NCI-H2029 (cell line): ENCODE measurements around the gene NOXA1.
"Not testable (repeated sequence)": the region's sequence is repeated elsewhere in the genome, so short reads cannot be mapped to it uniquely, and the experiment has no call there.

Experiments
- DNase-seq: peaks from one replicate; lab custom pipeline; 2025; lab: John Stamatoyannopoulos, UW

Gene NOXA1, protein sequence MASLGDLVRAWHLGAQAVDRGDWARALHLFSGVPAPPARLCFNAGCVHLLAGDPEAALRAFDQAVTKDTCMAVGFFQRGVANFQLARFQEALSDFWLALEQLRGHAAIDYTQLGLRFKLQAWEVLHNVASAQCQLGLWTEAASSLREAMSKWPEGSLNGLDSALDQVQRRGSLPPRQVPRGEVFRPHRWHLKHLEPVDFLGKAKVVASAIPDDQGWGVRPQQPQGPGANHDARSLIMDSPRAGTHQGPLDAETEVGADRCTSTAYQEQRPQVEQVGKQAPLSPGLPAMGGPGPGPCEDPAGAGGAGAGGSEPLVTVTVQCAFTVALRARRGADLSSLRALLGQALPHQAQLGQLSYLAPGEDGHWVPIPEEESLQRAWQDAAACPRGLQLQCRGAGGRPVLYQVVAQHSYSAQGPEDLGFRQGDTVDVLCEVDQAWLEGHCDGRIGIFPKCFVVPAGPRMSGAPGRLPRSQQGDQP

DNA sequence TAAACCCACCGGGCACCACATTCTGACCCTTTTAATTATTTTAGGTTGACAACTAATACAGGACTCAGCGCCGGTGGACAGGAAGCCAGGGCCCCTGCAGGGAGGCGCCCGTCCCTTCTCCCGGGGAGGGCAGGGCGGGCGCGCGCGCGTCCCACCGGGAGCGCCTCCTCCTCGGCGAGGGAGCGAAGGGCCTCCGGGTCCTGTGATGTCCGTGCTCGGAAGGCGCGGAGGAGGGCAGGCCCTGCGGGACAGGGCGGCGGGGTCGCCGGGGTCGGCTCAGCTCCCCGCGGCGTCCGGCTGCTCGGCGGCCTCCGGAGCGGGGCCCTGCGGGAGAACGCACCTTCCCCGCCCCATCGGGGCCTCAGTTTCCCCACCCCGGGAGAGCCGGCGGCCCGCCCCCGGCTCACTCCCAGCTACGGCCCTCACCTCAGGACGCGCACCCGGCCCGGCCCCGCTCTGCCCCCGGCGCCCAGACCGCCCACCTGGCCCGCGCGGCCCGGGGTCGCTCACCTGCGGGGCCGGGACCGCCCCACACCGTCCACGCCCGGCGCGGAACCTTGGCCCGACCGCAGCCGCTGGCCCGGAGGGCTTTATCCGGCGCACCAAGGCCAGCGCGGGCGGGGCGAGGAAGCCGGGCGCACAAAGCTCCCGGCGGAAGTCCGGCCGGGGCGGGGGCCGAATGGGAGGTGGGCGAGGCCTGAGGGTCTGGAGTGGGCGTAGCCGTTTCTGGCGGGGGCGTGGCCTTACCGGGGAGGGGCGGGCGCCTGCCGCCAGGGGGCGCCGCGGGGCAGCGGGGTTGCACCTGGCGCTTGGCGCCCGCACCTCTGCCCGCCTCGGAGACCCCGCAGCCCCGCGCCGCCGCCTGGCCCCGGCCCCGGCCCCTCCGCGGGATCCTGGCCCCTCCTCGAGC is at the start of gene NOXA1, which contains the start of gene EXD3:
Gene NOXA1, plus strand, starts transcription at position 790 of the 910 bp plus-strand sequence. CDS start 137 bp downstream, outside the sequence.
Gene EXD3, minus strand, starts transcription at position 559 of the 910 bp plus-strand sequence. CDS start 27,805 bp downstream, outside the sequence.
- DNase-seq = peak; percentile 93

DNA sequence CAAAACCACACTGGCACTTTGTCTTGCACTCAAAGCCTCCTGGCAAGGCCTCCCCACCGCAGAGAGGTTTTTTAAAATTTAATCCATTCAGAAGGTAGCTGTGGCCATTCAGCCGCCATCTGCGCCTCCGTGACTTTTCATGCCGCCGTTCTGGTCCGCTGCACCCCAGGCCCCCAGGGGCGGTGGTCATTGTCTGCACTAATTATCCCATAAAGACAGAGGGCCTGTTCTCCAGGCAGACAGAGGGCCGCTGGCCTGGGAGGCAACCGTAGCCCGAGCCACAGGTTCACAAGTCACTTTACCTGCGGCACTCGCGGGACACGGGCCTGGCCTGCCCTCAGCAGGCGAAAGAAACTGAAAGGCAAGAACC is 49.6 kb upstream of the NOXA1 start:
- no peak for DNase-seq

- DNase-seq = no peak
These were observed 48.9 kb upstream of the NOXA1 start for GRCh38 chr9:137374131-137374845.

DNA sequence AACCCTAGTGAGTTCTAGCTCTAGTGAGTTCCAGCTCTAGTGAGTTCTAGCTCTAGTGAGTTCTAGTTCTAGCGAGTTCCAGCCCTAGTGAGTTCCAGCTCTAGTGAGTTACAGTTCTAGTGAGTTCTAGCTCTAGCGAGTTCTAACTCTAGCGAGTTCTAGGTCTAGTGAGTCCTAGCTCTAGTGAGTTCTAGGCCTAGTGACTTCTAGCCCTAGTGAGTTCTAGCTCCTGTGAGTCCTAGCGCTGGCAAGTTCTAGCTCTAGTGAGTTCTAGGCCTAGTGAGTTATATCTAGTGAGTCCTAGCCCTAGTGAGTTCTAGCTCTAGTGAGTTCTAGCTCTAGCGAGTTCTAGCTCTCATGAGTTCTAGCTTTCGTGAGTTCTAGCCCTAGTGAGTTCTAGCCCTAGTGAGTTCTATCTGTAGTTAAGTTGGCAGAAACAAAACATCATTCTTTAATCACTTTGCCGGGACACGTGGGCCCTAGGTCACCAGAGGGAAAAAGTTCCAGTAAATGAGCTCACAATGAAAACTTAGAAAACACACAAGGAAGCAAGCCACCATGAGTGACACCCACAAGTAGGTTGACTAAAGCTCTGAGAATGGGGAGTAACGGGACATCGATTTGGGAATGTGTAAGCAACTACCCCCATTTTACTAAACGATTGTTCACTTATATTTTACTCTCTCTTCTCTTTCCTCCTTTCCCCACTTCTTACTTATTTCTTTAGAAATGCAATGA is 47.7 kb upstream of the NOXA1 start:
- no peak for DNase-seq

- no peak for DNase-seq
These were observed 46.8 kb upstream of the NOXA1 start for GRCh38 chr9:137376386-137376785.

DNA sequence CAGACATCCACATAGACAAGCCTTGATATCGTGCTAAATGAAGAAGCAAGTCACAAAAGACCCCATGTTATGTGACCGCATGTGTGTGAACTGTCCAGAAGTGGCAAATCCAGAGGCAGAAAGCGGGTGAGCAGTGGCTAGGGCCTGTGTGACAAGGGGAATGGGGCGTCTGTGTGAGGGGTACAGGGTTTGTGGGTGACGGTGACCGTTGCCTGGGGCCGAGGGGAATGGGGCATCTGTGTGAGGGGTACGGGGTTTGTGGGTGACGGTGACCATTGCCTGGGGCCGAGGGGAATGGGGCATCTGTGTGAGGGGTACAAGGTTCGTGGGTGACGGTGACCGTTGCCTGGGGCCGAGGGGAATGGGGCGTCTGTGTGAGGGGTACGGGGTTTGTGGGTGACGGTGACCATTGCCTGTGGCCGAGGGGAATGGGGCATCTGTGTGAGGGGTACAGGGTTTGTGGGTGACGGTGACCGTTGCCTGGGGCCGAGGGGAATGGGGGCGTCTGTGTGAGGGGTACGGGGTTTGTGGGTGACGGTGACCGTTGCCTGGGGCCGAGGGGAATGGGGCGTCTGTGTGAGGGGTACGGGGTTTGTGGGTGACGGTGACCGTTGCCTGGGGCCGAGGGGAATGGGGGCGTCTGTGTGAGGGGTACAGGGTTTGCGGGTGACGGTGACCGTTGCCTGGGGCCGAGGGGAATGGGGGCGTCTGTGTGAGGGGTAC is 44.3 kb upstream of the NOXA1 start:
- not testable (repeated sequence) for DNase-seq

- DNase-seq = no peak
These were observed 43.4 kb upstream of the NOXA1 start for GRCh38 chr9:137379761-137380161.

DNA sequence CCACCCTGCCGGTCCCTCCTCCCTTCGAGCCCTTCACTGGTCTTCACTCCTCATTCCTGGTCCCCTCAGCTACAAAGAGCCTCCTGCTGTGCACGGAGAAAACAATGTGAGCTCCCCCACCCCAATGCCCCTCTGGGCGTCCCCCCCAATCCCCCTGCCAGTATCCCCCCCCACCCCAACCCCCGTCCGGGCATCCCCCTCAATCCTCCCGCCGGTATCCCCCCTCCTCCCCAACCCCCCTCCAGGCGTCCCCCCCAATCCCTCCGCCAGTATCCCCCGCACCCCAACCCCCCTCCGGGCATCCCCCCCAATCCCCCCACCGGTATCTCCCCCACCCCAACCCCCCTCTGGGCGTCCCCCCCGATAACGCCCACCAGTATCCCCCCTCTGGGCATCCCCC is 43.0 kb upstream of the NOXA1 start:
- no peak for DNase-seq

DNA sequence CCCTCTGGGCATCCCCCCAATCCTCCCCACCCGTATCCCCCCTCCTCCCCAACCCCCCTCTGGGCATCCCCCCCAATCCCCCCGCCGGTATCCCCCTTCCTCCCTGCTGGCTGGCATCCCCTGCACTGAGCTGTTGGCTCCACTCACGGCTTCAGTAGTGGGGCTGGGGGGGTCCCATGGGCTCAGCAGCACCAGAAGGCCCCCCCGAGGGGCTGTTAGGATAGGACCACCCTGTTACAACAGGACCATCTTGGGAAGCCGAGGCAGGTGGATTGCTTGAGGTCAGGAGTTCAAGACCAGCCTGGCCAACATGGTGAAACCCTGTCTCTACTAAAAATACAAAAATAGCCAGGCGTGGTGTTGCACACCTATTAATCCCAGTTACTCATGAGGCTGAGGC is 42.6 kb upstream of the NOXA1 start:
- no peak for DNase-seq

GRCh38 chr9:137381501-137382443 is 41.4 kb upstream of the NOXA1 start:
- no peak for DNase-seq

DNA sequence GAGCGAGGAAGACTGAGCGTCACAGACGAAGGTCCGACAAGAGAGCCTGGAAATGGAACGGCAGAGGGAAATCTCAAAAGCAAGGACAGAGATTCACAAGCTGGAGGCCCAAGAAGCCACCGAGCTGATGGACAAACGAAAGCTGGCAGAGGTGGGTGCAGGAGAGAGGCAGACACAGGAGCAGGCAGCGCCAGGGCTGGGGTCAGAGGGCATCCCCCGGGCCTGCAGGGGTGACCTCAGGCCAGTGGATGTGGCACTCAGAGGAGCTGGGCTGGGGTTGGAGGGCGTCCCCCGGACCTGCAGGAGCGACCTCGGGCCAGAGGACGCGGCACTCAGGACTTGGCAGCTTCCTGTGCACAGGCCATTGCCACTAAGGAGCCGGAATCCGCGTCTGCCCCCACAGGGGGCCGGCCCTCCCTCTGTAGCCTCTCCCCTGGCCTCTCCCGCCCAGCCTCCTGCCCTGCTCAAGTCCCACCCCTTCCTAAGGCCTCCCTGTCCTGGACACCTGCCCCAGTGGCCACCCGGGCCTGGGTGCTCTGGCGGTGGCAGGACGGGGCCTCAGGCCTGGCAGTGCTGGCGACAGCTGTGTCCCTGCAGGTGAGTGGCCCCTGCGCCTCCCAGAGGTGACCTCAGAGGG is 40.6 kb upstream of the NOXA1 start:
- DNase-seq = no peak

- DNase-seq = peak; percentile 18
These were observed 40.0 kb upstream of the NOXA1 start for GRCh38 chr9:137383081-137383783.

GRCh38 chr9:137383784-137384756 is 39.1 kb upstream of the NOXA1 start:
- DNase-seq = no peak

DNA sequence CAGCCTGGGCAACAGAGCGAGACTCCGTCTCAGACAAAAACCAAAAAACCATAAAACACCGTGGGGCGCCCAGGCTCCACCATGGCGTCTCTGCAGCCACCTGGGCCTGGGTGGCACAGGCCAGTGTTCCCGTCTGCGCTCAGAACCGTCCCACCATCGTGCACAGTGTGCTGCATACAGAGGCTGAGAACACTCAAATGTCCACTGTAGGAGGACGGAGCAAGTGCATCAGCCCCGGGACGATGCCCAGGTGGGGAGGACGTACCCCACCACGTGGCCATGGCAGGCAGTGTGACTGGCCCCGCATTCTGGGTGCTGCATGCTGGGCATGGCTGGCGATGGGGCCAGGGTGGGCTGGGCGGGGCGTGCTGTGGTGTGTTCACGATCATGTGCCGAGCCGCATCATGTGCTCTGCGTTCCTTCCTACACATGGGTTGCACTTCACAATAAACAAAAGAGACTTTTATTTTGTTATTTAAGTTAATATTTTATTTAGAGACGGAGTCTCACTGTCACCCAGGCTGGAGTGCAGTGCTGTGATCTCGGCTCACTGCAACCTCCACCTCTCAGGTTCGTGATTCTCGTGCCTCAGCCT is 38.0 kb upstream of the NOXA1 start:
- DNase-seq = no peak

GRCh38 chr9:137386507-137387113 is 36.6 kb upstream of the NOXA1 start:
- DNase-seq = not testable (repeated sequence)
